HS-5 (cell line): ENCODE results near the gene PRRT3.
"Not testable (repeated sequence)": the region's sequence is repeated elsewhere in the genome, so short reads cannot be mapped to it uniquely, and the experiment has no call there.

Experiments
- DNase-seq: peaks from one replicate; pipeline ENCODE4 v3.0.0-alpha.2; 2012; ENCODE audit warnings: low read depth

The PRRT3 gene

DNA sequence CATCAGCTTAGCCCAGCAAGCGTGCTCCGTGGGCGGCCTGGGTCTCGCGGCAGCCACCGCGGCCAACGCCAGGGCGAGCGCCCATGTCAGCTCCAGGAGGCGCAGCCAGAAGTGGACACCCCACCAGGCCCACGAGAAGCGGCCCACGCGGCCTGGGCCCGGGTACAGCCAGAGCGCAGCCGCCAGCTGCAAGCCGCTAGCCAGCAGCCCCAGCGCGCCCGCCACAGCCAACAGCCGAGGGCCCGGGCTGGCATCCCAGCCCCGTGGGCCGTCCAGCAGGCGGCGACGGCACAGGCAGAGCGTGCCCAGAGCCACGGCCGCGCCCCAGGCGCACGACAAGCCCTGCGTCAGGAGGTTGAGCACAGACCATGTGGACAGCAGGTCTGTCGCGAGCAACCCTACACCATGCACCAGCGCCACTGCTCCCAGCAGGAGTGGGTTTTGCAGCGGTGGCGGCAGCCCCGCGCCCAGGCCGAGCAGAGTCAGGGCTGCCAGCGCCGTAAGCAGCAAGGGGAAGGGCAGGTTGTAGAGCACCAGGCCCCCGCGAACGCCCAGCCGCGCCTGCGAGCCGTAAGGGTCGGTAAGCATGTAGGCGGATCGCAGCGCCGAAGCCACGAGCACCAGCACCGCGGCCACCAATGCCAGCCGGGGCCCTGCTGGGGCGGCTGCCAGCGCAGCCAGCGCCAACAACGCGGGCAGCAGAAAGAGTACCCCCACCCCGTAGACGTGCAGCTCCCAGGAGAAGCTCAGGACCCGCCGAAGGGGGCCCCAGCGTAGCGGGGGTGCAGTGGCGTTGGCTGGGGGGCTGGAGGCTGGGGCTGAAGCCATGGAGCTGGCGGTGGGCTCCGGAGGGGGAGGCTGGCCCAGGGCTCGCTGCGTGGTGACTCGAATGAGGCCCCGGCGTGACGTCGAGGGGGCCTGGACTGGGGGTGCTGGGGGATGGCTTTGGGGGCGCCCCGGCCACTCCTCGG lies 4.9 kb downstream of the PRRT3 start:
- DNase-seq: peak; percentile 54

- peak; percentile 58 for DNase-seq
Observed at GRCh38 chr3:9946112-9947024, 5.8 kb downstream of the PRRT3 start.

DNA sequence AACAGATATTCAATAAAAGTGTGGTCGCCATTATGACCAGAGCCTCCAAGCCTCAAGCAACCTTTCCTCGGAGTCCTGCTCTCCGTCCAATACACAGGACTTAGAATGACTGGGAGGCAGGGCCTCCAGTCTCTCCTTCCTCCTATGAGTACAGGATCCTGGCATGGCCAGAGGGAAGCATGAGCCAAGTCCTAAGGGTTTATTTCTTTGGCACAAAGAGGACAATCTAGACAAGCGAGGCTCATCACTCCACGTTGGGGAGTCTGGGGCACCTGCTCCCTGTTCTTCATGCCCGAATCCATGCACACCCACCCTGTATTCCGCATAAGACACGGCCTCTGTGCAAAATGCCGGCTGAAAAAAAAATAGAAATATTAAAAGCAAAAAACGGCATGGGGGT lies 6.8 kb downstream of the PRRT3 start:
- no peak for DNase-seq

DNA sequence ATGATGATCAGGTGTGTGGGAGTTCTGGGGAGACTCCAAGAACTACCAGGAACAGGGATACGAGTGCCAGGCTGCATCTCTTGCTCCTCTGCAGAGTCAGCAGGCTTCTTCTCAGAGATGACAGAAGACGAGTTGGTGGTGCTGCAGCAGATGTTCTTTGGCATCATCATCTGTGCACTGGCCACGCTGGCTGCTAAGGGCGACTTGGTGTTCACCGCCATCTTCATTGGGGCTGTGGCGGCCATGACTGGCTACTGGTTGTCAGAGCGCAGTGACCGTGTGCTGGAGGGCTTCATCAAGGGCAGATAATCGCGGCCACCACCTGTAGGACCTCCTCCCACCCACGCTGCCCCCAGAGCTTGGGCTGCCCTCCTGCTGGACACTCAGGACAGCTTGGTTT lies 7.9 kb downstream of the PRRT3 start:
- DNase-seq: no peak

DNA sequence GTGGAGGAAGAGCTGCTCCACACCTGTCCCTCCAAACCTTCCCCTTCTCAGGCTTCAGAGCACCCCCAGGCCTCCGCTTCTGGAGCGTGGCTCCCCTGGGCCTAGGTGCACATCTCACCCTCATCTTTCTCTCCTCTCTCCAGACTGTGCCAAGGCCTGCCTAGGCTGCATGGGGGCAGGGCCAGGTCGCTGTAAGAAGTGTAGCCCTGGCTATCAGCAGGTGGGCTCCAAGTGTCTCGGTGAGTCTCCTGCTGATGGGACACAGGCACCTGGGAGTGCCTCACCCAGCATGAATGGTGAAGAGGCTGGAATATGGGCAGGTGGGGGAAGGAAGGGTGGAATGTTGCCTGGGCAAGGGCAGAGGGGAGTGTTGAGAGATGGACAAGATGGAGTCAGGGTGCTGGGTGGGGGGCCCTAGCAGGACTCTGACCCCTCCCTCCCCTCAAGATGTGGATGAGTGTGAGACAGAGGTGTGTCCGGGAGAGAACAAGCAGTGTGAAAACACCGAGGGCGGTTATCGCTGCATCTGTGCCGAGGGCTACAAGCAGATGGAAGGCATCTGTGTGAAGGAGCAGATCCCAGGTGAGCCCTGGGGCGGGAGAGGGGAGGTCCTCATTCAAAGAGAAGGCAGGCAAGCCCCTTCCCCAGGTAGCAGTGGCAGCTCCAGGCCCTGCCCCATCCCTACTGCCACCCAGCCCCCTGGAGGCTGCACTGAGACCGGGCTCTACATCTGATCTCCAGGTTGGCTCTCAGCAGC lies 9.1 kb downstream of the PRRT3 start:
- no peak for DNase-seq

DNA sequence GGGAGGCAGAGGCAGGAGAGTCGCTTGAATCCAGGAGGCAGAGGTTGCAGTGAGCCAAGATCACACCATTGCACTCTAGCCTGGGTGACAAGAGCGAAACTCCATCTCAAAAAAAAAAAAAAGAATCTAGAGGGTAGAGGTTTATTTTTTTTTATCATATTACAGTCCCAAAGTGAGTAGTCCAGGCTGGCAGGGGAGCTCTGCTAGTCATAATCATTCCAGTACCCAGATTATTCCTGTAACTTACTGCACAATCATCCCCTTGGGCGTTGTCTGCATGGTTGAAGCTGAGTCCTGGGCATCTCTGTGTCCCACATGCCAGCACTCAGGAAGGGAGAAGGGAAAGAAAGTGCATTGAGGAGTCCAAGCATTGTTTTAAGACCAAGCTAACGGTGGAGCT lies 10.0 kb downstream of the PRRT3 start:
- DNase-seq: no peak

- no peak for DNase-seq
Observed at GRCh38 chr3:9940746-9941145, 11.5 kb downstream of the PRRT3 start.

DNA sequence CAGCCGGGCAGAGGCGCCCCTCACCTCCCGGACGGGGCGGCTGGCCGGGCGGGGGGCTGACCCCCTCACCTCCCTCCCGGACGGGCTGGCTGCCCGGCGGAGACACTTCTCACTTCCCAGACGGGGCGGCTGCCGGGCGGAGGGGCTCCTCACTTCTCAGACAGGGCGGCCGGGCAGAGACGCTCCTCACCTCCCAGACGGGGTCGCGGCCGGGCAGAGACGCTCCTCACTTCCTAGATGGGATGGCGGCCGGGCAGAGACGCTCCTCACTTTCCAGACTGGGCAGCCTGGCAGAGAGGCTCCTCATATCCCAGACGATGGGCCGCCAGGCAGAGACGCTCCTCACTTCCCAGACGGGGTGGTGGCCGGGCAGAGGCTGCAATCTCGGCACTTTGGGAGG lies 12.3 kb downstream of the PRRT3 start:
- not testable (repeated sequence) for DNase-seq

GRCh38 chr3:9938966-9939365 lies 13.2 kb downstream of the PRRT3 start:
- no peak for DNase-seq

GRCh38 chr3:9937486-9938238 lies 14.5 kb downstream of the PRRT3 start:
- no peak for DNase-seq

DNA sequence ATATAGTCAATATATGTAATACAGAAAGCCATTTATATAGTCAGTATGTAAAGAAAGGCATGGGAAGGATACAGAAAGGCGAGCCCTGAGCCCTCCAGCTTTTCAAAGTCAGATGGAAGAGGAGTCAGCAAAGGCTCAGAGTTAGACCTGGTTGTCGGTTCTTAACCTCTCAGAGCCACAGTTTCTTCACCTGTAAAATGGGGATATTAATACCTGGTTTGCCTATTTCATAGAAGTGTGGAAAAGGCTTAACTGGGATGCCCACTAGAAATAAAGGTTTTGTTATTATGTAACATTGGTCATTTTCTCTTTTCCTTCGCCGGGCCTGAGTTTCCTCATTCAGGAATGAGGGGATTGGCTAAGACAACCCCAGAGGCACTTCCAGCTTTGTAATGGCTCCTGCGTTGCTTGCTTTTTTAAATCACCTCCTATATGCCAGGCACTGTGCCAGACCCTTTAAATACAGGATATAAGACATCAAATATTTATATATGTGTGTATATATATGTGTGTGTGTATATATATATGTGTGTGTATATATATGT lies 16.2 kb downstream of the PRRT3 start:
- no peak for DNase-seq

DNA sequence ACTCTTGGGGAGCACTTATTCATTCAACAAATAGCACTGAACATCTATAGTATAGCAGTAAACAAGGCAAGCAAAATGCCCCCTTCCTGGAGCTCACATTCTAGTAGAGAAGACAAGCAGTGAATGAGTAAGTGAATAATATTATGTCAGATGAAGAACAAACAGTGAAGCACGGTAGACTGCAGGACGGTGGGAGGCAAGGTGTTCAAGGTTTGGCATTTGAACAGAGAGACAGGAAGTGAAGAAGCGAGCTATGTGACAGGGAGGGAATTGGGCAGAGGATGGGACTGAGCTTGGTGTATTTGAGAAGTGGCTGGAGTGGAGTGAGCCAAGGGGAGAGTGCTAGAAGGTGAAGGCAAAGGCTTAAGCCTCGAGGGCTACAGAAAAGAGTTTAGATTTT lies 17.2 kb downstream of the PRRT3 start:
- no peak for DNase-seq

DNA sequence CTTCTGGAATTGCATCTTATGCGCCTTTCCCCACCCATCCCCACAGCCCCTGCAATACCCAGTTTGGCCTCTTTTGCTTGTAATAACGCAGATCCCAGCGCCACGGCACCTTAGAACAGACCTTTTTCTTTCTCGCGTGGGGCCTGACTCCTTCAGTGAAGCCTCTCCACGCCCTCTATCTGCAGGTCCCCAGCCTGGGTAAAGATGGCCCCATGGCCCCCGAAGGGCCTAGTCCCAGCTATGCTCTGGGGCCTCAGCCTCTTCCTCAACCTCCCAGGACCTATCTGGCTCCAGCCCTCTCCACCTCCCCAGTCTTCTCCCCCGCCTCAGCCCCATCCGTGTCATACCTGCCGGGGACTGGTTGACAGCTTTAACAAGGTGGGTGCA lies 18.0 kb downstream of the PRRT3 start:
- DNase-seq: no peak

- DNase-seq: no peak
Observed at GRCh38 chr3:9933561-9934234, 18.5 kb downstream of the PRRT3 start, which contains the start of gene CRELD1. CRELD1 (plus strand) TSS chr3:9933834; CDS start chr3:9934439, 605 bp downstream.

- no peak for DNase-seq
Observed at GRCh38 chr3:9932843-9933560, 19.2 kb downstream of the PRRT3 start.

GRCh38 chr3:9932535-9932842 lies 19.7 kb downstream of the PRRT3 start:
- no peak for DNase-seq

DNA sequence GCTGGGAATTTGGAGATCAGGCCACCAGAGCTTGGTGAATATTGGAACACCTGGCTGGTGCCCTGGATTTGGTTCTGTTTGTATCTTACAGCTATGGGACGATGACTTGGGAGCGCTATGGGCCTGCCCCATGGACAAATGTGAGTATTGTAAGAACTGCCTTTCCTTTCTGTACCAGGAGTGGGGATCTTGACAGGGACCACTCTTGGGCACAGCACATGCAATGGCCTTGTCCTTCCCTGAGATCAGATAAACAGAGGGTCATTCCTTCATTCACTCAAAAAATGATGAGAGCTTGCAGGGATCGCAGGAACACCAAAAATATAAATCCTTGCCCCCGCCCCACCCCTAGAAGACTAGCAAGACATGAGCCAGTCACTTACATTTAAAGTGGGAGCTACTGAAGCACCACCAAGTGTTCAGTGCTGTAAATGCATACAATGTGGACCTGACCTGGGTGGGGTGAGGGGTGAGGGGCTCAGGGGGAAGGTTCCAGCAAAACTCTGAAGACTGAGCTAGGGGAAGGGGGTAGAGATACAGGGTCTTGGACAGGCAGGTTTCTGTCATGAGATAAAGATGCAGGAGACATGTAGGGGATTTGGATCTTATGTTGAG lies 21.3 kb downstream of the PRRT3 start:
- no peak for DNase-seq

DNA sequence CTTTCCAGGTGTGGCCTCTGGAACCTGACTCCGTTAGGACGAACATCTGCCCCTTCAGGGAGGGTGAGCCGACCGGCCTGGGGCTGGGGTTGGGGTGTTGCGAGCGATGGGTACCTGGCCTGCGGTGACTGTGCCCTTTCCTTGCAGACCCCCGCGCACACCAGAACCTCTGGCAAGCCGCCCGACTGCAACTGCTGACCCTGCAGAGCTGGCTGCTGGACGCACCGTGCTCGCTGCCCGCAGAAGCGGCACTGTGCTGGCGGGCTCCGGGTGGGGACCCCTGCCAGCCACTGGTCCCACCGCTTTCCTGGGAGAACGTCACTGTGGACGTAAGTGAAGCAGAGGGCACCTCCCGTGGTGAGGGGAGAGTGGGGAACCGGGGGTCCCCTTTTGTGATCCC lies 24.1 kb downstream of the PRRT3 start:
- no peak for DNase-seq

- no peak for DNase-seq
Observed at GRCh38 chr3:9918261-9919038, 33.8 kb downstream of the PRRT3 start.
